ENCODE measurements around the gene SVOPL.

GRCh38 chr7:138575897-138576428 lies 125.2 kb downstream of the SVOPL start:
- TF ChIP-seq, protein P1, sequence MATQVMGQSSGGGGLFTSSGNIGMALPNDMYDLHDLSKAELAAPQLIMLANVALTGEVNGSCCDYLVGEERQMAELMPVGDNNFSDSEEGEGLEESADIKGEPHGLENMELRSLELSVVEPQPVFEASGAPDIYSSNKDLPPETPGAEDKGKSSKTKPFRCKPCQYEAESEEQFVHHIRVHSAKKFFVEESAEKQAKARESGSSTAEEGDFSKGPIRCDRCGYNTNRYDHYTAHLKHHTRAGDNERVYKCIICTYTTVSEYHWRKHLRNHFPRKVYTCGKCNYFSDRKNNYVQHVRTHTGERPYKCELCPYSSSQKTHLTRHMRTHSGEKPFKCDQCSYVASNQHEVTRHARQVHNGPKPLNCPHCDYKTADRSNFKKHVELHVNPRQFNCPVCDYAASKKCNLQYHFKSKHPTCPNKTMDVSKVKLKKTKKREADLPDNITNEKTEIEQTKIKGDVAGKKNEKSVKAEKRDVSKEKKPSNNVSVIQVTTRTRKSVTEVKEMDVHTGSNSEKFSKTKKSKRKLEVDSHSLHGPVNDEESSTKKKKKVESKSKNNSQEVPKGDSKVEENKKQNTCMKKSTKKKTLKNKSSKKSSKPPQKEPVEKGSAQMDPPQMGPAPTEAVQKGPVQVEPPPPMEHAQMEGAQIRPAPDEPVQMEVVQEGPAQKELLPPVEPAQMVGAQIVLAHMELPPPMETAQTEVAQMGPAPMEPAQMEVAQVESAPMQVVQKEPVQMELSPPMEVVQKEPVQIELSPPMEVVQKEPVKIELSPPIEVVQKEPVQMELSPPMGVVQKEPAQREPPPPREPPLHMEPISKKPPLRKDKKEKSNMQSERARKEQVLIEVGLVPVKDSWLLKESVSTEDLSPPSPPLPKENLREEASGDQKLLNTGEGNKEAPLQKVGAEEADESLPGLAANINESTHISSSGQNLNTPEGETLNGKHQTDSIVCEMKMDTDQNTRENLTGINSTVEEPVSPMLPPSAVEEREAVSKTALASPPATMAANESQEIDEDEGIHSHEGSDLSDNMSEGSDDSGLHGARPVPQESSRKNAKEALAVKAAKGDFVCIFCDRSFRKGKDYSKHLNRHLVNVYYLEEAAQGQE (IDR thresholded peaks at IDR 0.05; ENCODE audit: low read depth), result no peak
- TF ChIP-seq, protein P2, sequence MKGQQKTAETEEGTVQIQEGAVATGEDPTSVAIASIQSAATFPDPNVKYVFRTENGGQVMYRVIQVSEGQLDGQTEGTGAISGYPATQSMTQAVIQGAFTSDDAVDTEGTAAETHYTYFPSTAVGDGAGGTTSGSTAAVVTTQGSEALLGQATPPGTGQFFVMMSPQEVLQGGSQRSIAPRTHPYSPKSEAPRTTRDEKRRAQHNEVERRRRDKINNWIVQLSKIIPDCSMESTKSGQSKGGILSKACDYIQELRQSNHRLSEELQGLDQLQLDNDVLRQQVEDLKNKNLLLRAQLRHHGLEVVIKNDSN (IDR thresholded peaks at IDR 0.05), result no peak
- TF ChIP-seq RAD21 (IDR thresholded peaks at IDR 0.05; ENCODE audit: low read depth) (no peak), YY1 (IDR thresholded peaks at IDR 0.05; ENCODE audit: low read depth) (no peak), CEBPB (IDR thresholded peaks at IDR 0.05) (no peak), EP300 (IDR thresholded peaks at IDR 0.05; ENCODE audit: borderline replicate concordance) (no peak), CREB1 (IDR thresholded peaks at IDR 0.05; ENCODE audit: low read depth) (no peak), TCF12 (IDR thresholded peaks at IDR 0.05; ENCODE audit: low read depth) (no peak), EGR1 (IDR thresholded peaks at IDR 0.05) (no peak), TAF1 (IDR thresholded peaks at IDR 0.05; ENCODE audit: low read depth) (no peak)
- TF ChIP-seq, protein P3, sequence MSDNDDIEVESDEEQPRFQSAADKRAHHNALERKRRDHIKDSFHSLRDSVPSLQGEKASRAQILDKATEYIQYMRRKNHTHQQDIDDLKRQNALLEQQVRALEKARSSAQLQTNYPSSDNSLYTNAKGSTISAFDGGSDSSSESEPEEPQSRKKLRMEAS (IDR thresholded peaks at IDR 0.05), result no peak
